ENCODE measurements around the gene TPPP2.

Gene TPPP2

DNA sequence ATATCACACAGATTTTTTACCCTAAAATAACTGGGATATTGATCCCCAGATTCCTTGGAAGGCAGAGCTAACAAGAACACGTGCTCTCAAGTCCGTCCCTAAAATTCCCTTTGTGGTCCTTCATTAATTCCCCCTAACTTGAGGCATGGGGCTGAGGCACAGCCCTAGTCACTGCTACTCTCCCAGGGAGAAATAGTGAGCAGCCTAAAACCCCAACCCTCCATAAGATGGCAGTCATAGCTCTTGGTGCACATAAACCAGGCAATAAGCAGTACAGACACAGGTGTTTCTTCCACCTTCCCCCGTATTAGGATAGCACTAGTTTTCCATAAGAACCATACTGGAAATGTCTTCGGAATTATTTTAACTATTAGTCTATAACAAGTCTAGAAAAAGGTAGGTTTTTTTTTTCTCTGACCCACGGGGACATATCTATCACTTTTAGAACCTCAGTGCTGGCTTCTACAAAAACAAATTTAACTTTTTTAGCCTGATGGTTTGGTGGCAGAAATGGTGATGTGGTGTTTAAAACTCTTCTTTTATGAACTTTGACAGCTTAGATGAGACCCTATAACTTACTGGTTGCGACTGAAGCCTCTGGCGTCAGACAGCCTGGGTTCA lies 37.0 kb downstream of the TPPP2 start:
- TF ChIP-seq, protein P1, sequence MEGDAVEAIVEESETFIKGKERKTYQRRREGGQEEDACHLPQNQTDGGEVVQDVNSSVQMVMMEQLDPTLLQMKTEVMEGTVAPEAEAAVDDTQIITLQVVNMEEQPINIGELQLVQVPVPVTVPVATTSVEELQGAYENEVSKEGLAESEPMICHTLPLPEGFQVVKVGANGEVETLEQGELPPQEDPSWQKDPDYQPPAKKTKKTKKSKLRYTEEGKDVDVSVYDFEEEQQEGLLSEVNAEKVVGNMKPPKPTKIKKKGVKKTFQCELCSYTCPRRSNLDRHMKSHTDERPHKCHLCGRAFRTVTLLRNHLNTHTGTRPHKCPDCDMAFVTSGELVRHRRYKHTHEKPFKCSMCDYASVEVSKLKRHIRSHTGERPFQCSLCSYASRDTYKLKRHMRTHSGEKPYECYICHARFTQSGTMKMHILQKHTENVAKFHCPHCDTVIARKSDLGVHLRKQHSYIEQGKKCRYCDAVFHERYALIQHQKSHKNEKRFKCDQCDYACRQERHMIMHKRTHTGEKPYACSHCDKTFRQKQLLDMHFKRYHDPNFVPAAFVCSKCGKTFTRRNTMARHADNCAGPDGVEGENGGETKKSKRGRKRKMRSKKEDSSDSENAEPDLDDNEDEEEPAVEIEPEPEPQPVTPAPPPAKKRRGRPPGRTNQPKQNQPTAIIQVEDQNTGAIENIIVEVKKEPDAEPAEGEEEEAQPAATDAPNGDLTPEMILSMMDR (conservative IDR thresholded peaks at IDR 0.05; ENCODE audit: low read length), result peak; percentile 62
- TF ChIP-seq EZH2phosphoT487 (IDR thresholded peaks at IDR 0.05; ENCODE audit: borderline replicate concordance), result no peak
- H3K79me2 ChIP-seq (ENCODE audit: insufficient read depth, low read length), result no peaks in the 10 kb centered on the region

DNA sequence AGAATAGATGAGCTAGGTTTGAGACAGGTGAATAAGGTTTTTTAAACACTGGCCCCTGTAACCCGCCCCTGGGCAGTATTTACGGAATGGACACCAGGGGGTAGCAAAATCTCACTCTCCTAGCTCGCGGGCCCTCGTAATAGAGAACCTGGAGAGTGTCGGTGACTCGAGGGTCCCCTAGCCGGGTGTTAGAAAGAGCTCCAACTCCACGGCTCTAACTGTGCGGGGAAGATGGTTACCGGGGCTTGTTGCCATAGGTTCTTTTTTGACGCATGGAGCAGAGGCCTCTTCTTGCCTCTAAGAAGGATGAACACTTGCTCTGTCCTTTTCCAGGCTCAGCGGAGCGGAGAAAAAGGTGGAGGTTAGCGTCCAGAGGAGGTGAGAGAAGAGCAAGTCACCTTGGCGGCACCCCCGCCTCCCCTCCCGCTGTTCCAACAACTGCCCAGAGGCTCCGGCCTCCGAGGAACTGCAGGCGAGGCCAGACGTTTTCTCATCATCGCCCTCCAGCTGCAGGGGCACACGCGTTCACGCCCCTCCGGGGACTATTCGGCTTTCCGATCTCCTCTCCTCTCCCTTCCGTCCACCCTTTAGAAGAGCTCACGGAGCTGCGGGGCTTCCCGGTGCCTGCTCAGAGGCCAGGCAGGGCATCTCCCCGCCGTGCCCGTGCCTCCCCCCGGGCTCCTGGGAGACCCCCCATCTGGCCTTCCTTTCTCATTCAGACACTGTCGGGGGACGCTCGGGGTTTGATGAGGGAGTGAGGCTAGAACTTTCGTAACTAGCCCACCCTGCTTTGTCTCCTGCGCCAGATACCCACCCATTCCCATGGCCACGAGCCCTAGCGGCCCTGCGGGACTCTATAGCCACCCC lies 38.7 kb downstream of the TPPP2 start:
- Histone ChIP-seq H3K79me2 (ENCODE audit: insufficient read depth, low read length) (no peaks in the 10 kb centered on the region), H3K36me3 (ENCODE audit: insufficient read depth, low read length) (no peaks in the 10 kb centered on the region), H3K4me2 (ENCODE audit: low read depth, low read length, poor library complexity, severe bottlenecking) (peak overlapping the region; percentile 96), H3K27me3 (ENCODE audit: insufficient read depth, low read length, poor library complexity, severe bottlenecking) (no peaks in the 10 kb centered on the region), H3K9me2 (replicated peaks; ENCODE audit: low read depth, low read length) (no peaks in the 10 kb centered on the region), H3K9me3 (ENCODE audit: insufficient read depth, low read depth, low read length) (no peaks in the 10 kb centered on the region), H3K4me3 (ENCODE audit: low read length, poor library complexity, severe bottlenecking) (no peak overlapping the region), H3K9ac (ENCODE audit: low read depth, low read length, poor library complexity, severe bottlenecking) (no peak overlapping the region), H3F3A (ENCODE audit: low read depth) (no peaks in the 10 kb centered on the region), H2AFZ (ENCODE audit: low read length) (no peak overlapping the region), H3K4me1 (ENCODE audit: insufficient read depth, low read length, poor library complexity, severe bottlenecking) (peaks cover 32% of the 10 kb centered on the region), H4K20me1 (ENCODE audit: insufficient read depth, low read length, poor library complexity, severe bottlenecking) (no peaks in the 10 kb centered on the region)
- TF ChIP-seq, protein P1 (conservative IDR thresholded peaks at IDR 0.05; ENCODE audit: low read length), result peak; percentile 77
- no peak for TF ChIP-seq EZH2phosphoT487 (IDR thresholded peaks at IDR 0.05; ENCODE audit: borderline replicate concordance)

More for the DNA sequence above, 37.0 kb downstream of the TPPP2 start:
- no peaks in the 10 kb centered on the region for H3K9me3 ChIP-seq (ENCODE audit: insufficient read depth, low read depth, low read length)
- H3K4me3 ChIP-seq (ENCODE audit: low read length, poor library complexity, severe bottlenecking), result no peak overlapping the region
- H3K36me3 ChIP-seq (ENCODE audit: insufficient read depth, low read length), result no peaks in the 10 kb centered on the region
- H3K27me3 ChIP-seq (ENCODE audit: insufficient read depth, low read length, poor library complexity, severe bottlenecking), result no peaks in the 10 kb centered on the region
- H4K20me1 ChIP-seq (ENCODE audit: insufficient read depth, low read length, poor library complexity, severe bottlenecking), result no peaks in the 10 kb centered on the region
- no peak overlapping the region for H2AFZ ChIP-seq (ENCODE audit: low read length)
- no peaks in the 10 kb centered on the region for H3F3A ChIP-seq (ENCODE audit: low read depth)
- H3K4me1 ChIP-seq (ENCODE audit: insufficient read depth, low read length, poor library complexity, severe bottlenecking), result peaks cover 20% of the 10 kb centered on the region
- no peak overlapping the region for H3K4me2 ChIP-seq (ENCODE audit: low read depth, low read length, poor library complexity, severe bottlenecking)
- no peak overlapping the region for H3K9ac ChIP-seq (ENCODE audit: low read depth, low read length, poor library complexity, severe bottlenecking)
- H3K9me2 ChIP-seq (replicated peaks; ENCODE audit: low read depth, low read length), result no peaks in the 10 kb centered on the region

DNA sequence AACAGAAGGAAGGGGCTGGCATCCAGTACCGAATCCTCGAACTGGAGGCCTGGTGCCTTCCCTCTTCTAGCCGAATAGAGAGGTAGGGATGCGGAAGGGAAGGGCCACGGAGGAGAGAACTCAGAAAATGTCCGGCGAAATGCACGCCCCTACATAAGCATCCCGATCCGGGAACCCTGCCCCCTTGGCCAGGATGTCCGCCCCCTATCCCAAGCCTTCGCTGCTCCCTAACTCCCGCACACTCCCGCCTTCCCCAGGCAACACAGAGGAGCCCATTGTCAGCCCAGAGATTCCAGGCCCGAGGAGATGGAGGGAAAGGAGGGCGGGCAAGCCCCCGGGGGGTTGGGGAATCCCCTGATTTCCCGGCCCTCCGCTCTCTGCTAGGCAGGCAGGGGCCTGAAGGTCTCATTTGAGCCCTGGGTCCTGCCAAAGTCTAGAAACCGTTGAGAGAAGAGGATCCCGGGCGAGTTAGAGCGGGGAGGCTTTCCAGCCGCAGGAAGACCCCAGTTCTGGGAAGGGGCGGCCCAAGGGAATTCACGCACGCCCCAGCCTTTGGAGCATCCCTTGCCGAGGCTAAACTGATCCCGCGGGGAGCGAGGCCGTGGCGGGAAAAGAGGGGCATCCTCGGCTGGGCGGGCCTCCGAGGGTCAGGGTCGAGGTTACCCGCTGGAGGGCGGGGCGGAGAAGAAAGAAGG lies 39.5 kb downstream of the TPPP2 start:
- H3K9me3 ChIP-seq (ENCODE audit: insufficient read depth, low read depth, low read length), result no peaks in the 10 kb centered on the region
- no peaks in the 10 kb centered on the region for H3F3A ChIP-seq (ENCODE audit: low read depth)
- H3K36me3 ChIP-seq (ENCODE audit: insufficient read depth, low read length), result no peaks in the 10 kb centered on the region
- H3K4me2 ChIP-seq (ENCODE audit: low read depth, low read length, poor library complexity, severe bottlenecking), result peak overlapping the region; percentile 96
- peak overlapping the region; percentile 95 for H3K4me3 ChIP-seq (ENCODE audit: low read length, poor library complexity, severe bottlenecking)
- H3K4me1 ChIP-seq (ENCODE audit: insufficient read depth, low read length, poor library complexity, severe bottlenecking), result peaks cover 32% of the 10 kb centered on the region
- no peaks in the 10 kb centered on the region for H4K20me1 ChIP-seq (ENCODE audit: insufficient read depth, low read length, poor library complexity, severe bottlenecking)
- no peak for TF ChIP-seq EZH2phosphoT487 (IDR thresholded peaks at IDR 0.05; ENCODE audit: borderline replicate concordance)
- TF ChIP-seq, protein P1 (conservative IDR thresholded peaks at IDR 0.05; ENCODE audit: low read length), result no peak
- H3K9ac ChIP-seq (ENCODE audit: low read depth, low read length, poor library complexity, severe bottlenecking), result peak overlapping the region; percentile 83
- peak overlapping the region; percentile 90 for H2AFZ ChIP-seq (ENCODE audit: low read length)
- H3K9me2 ChIP-seq (replicated peaks; ENCODE audit: low read depth, low read length), result no peaks in the 10 kb centered on the region
- H3K79me2 ChIP-seq (ENCODE audit: insufficient read depth, low read length), result no peaks in the 10 kb centered on the region
- H3K27me3 ChIP-seq (ENCODE audit: insufficient read depth, low read length, poor library complexity, severe bottlenecking), result no peaks in the 10 kb centered on the region
